GM12878 (cell line): Measurements from ENCODE around the gene C5. TPM values are rescaled to one million over a fixed set of nuclear protein-coding genes. Genes with fewer than 3 reads are reported as not detected.
"Not testable (repeated sequence)": the region's sequence is repeated elsewhere in the genome, so short reads cannot be mapped to it uniquely, and the experiment has no call there.

Experiments used
- ATAC-seq: fragments of 200-7000 bp; cut with Tn5 transposase; 3 replicates; pipeline ENCODE4 v1.9.1; 2020; ENCODE audit warnings: mild to moderate bottlenecking, moderate library complexity
- BruUV-seq: library from RNA; stranded (reverse); fragments of 400-500 nt; replicated peaks from 2 replicates; lab custom pipeline; 2021; lab: Mats Ljungman, UMichigan
- CTCF ChIA-PET: fragments of 300-600 bp; sonication (Branson Sonifier 250); formaldehyde crosslinking; extraction: SDS; loops from one replicate; lab custom pipeline; 2021; ENCODE audit warnings: inconsistent platforms; lab: Yijun Ruan, JAX
- POLR2A ChIA-PET: fragments of 350-600 bp; formaldehyde crosslinking; extraction: SDS; loops from one replicate; lab custom pipeline; 2021; ENCODE audit warnings: inconsistent platforms; lab: Charles Lee
- RAD21 ChIA-PET: fragments of 300-600 bp; sonication (Branson Sonifier 250); formaldehyde crosslinking; loops from one replicate; lab custom pipeline; 2023; ENCODE audit warnings: antibody characterized with exemption; ENCODE audit not compliant: unreplicated experiment; lab: Charles Lee
- SMC1A ChIA-PET: fragments of 300-600 bp; sonication (Branson Sonifier 250); formaldehyde crosslinking; loops from one replicate; lab custom pipeline; 2023; ENCODE audit not compliant: unreplicated experiment, uncharacterized antibody; lab: Charles Lee
- DNase-seq: peaks from one replicate; pipeline ENCODE4 v3.0.0-alpha.2; 2011; ENCODE audit warnings: low read depth, low spot score
- FAIRE-seq: peaks from 3 replicates; lab custom pipeline; 2011; peaks lifted over from hg19 to GRCh38; lab: Jason Lieb, UNC
- H2AFZ ChIP-seq: 2 replicates; pipeline ENCODE4 v1.6.0; 2011; ENCODE audit warnings: low read depth, low read length, control low read depth; ENCODE audit not compliant: control insufficient read depth
- H3K27ac ChIP-seq: 2 replicates; pipeline ENCODE4 v1.5.1; 2011; ENCODE audit warnings: control low read depth; ENCODE audit not compliant: control insufficient read depth, insufficient read depth
- H3K27me3 ChIP-seq, 2 experiments: replicated peaks in 1 of 2; 2 replicates each; pipeline versions ENCODE4 v1.6.0 to v1.6.1; 2011; ENCODE audit warnings: low read length in 1 of 2; ENCODE audit not compliant: control insufficient read depth in 2 of 2, insufficient read depth in 2 of 2
- H3K36me3 ChIP-seq, 2 experiments: 2 replicates each; pipeline ENCODE4 v1.5.1; 2011; ENCODE audit warnings: low read length in 1 of 2; ENCODE audit not compliant: control insufficient read depth in 2 of 2, insufficient read depth in 2 of 2
- H3K4me1 ChIP-seq: 2 replicates; pipeline ENCODE4 v1.6.1; 2011; ENCODE audit warnings: mild to moderate bottlenecking, low read length, moderate library complexity, mixed read lengths; ENCODE audit not compliant: control insufficient read depth, insufficient read depth
- H3K4me2 ChIP-seq: 2 replicates; pipeline ENCODE4 v1.6.0; 2011; ENCODE audit warnings: control low read depth; ENCODE audit not compliant: control insufficient read depth, insufficient read depth
- H3K4me3 ChIP-seq: fragments of 200-600 bp; sonication (generic); 2 replicates; pipeline ENCODE4 v1.5.1; 2016
- H3K79me2 ChIP-seq: 2 replicates; pipeline ENCODE4 v1.6.0; 2011; ENCODE audit warnings: low read length; ENCODE audit not compliant: control insufficient read depth, insufficient read depth
- H3K9ac ChIP-seq: 2 replicates; pipeline ENCODE4 v1.8.0; 2011; ENCODE audit warnings: low read length, control low read depth, mixed read lengths; ENCODE audit not compliant: control insufficient read depth, insufficient read depth
- H3K9me3 ChIP-seq: replicated peaks from 3 replicates; pipeline ENCODE4 v1.5.1; 2011; ENCODE audit warnings: mild to moderate bottlenecking, low read length; ENCODE audit not compliant: control insufficient read depth, insufficient read depth
- H4K20me1 ChIP-seq: 2 replicates; pipeline ENCODE4 v1.6.0; 2011; ENCODE audit not compliant: control insufficient read depth, insufficient read depth
- CHD2 ChIP-seq: IDR thresholded peaks from 2 replicates; pipeline ENCODE4 v1.6.1; 2011; ENCODE audit warnings: low read depth, low read length, improper control_type of control experiment, borderline replicate concordance
- MEF2A ChIP-seq: IDR thresholded peaks from 2 replicates; pipeline ENCODE4 v1.6.1; 2011; ENCODE audit warnings: low read depth, mild to moderate bottlenecking, low read length, moderate library complexity; ENCODE audit not compliant: insufficient read depth
- NR2C2 ChIP-seq: IDR thresholded peaks from 2 replicates; pipeline ENCODE4 v1.6.1; 2011; ENCODE audit warnings: borderline replicate concordance, low read depth; ENCODE audit not compliant: control insufficient read depth, insufficient read length
- WRNIP1 ChIP-seq: IDR thresholded peaks from 2 replicates; pipeline ENCODE4 v1.6.1; 2011; ENCODE audit warnings: low read depth, low read length, improper control_type of control experiment, borderline replicate concordance
- ZSCAN29 ChIP-seq: fragments of 450-650 bp; IDR thresholded peaks from 2 replicates; pipeline ENCODE4 v1.6.1; 2017; ENCODE audit warnings: mild to moderate bottlenecking, moderate library complexity
- WGBS: methylation state at CpG from one replicate; pipeline ENCODE4 v1.1.6; 2016; ENCODE audit warnings: low lambda C conversion rate; ENCODE audit not compliant: insufficient replicate concordance, insufficient coverage; ENCODE audit errors: missing lambda C conversion rate; 5-methylcytosine and 5-hydroxymethylcytosine counted together
- in situ Hi-C: fragments of 300-500 bp; cut with MboI; formaldehyde crosslinking; loops from 9 replicates; pipeline ENCODE4 v1.14.3; 2018; ENCODE audit warnings: mixed read lengths
- intact Hi-C: fragments of 100-400 bp; cut with micrococcal nuclease; formaldehyde crosslinking; loops from one replicate; pipeline ENCODE4 v1.14.2; 2022; ENCODE audit not compliant: unreplicated experiment
- polyA plus RNA-seq, 11 experiments: library from polyadenylated mRNA; depleted of rRNA in 4 of 11; unstranded in 6 of 11; stranded (reverse) in 5 of 11; fragments of >200 nt; fragmentation: Nextera tagmentation in 4 of 11; fragmentation: Illumina TruSeq in 1 of 11; extraction: Ambion mirVana in 4 of 11; extraction: Trizol in 1 of 11; gene quantifications; 1 replicate in 1 of 11; 2 replicates in 10 of 11; pipeline versions ENCODE4 v1.2.1 to v1.2.3, GENCODE V29; 2011 to 2016; ENCODE audit warnings: inconsistent platforms in 2 of 11, missing spikeins in 2 of 11, low read depth in 1 of 11
- total RNA-seq, 4 experiments: library from RNA; depleted of rRNA in 3 of 4; stranded (reverse); fragments of >200 nt in 3 of 4; fragmentation: Illumina TruSeq in 1 of 4; extraction: Trizol in 1 of 4; gene quantifications; 2 replicates each; pipeline versions ENCODE4 v1.2.1 to v1.2.3, GENCODE V29; 2013 to 2021

Gene C5
- total and polyA plus RNA-seq, 10 of the 15 experiments (the other 5 are each of a cell fraction or from before 2014, with no cell fraction given): 0.39 to 2.2 (median 1.2) TPM

- FAIRE-seq (no peak), ATAC-seq (no peak)
- RAD21 ChIA-PET: no interaction called here
These were observed 45.0 kb upstream of the C5 start for GRCh38 chr9:121095057-121095456.

GRCh38 chr9:121090743-121091142 is 40.7 kb upstream of the C5 start:
- H3K4me1 ChIP-seq, H3K4me2 ChIP-seq, FAIRE-seq, in situ Hi-C loops, H3K27ac ChIP-seq, H3K9me3 ChIP-seq, ATAC-seq, H3K9ac ChIP-seq, H3K4me3 ChIP-seq, H3K27me3 ChIP-seq, DNase-seq, intact Hi-C loops, H4K20me1 ChIP-seq, H3K79me2 ChIP-seq, H2AFZ ChIP-seq, RAD21 ChIA-PET, BruUV-seq: not testable (repeated sequence)
- POLR2A ChIA-PET: interaction anchor here (1.2 kb wide), 1 partner anchor 12 kb away, joined by 3 read pairs; no protein-coding TSS in a partner anchor
- 90% methylated on average over 6 of the region's 6 CpGs for WGBS
- SMC1A ChIA-PET: interaction anchor here (1.0 to 1.5 kb wide), 2 partner anchors 15 to 18 kb away, joined by 4 read pairs; no protein-coding TSS in a partner anchor
- H3K36me3 ChIP-seq: peaks cover 0 to 16% of the 10 kb centered on the region in 2 experiments
- CTCF ChIA-PET: interaction anchor here (1.0 to 1.2 kb wide), 3 partner anchors 9 to 30 kb away, joined by 3 to 5 read pairs (median 3); no protein-coding TSS in a partner anchor

More at GRCh38 chr9:121095057-121095456, 45.0 kb upstream of the C5 start:
- no peak overlapping the region for H3K4me3 ChIP-seq
- H3K27me3 ChIP-seq: no peaks in the 10 kb centered on the region
- H3K9me3 ChIP-seq: no peaks in the 10 kb centered on the region; the same call in 1 of the 3 replicates
- no peaks in the 10 kb centered on the region for H3K4me1 ChIP-seq
- no peak overlapping the region for H2AFZ ChIP-seq
- ChIA-PET CTCF (interaction anchor here (0.8 to 1.2 kb wide), 5 partner anchors 12 to 113 kb away, joined by 3 to 4 read pairs (median 3); no protein-coding TSS in a partner anchor), SMC1A (interaction anchor here (0.8 to 1.3 kb wide), 3 partner anchors 12 to 95 kb away, joined by 3 to 5 read pairs (median 4); no protein-coding TSS in a partner anchor), POLR2A (interaction anchor here (0.9 kb wide), 1 partner anchor 28 kb away, joined by 3 read pairs; no protein-coding TSS in a partner anchor)
- no TSS peak for BruUV-seq
- in situ Hi-C loops: no loop called here
- no peaks in the 10 kb centered on the region for H3K79me2 ChIP-seq
- no peak overlapping the region for H3K4me2 ChIP-seq
- no peak overlapping the region for H3K27ac ChIP-seq
- no peak for TF ChIP-seq NR2C2
- no peak for TF ChIP-seq WRNIP1
- TF ChIP-seq ZSCAN29: no peak
- TF ChIP-seq MEF2A: no peak
- TF ChIP-seq CHD2: no peak
- H3K36me3 ChIP-seq: peaks cover 3 to 26% of the 10 kb centered on the region in 2 experiments
- intact Hi-C loops: no loop called here
- H4K20me1 ChIP-seq: no peaks in the 10 kb centered on the region
- H3K9ac ChIP-seq: no peak overlapping the region
- no peak for DNase-seq
